Neural progenitor cell (in vitro differentiated cells): ENCODE results near the gene MS4A1.

Source experiments
- CTCF ChIP-seq: fragments of 200-600 bp; sonication (generic); IDR thresholded peaks from 2 replicates; pipeline ENCODE4 v1.5.1; 2017; ENCODE audit warnings: antibody characterized with exemption, mild to moderate bottlenecking
- EZH2 ChIP-seq: fragments of 200-600 bp; sonication (generic); IDR thresholded peaks from 2 replicates; pipeline ENCODE4 v1.6.1; 2017; ENCODE audit warnings: antibody characterized with exemption, mild to moderate bottlenecking, moderate library complexity
- EZH2phosphoT487 ChIP-seq: fragments of 200-600 bp; sonication (generic); IDR thresholded peaks from 2 replicates; pipeline ENCODE4 v1.6.1; 2017; ENCODE audit warnings: antibody characterized with exemption

GRCh38 chr11:60447846-60448245 is 7.8 kb upstream of the MS4A1 start:
- no peak for TF ChIP-seq CTCF
- TF ChIP-seq EZH2: no peak
- no peak for TF ChIP-seq EZH2phosphoT487
